ENCODE measurements around the gene UNC5C.

UNC5C gene

GRCh38 chr4:95267081-95267480 is 281.7 kb downstream of the UNC5C start:
- no peak for DNase-seq (ENCODE audit: low spot score)

GRCh38 chr4:95265814-95266740 is 282.7 kb downstream of the UNC5C start:
- no peak for DNase-seq (ENCODE audit: low spot score)

- no peak for DNase-seq (ENCODE audit: low spot score)
Observed at GRCh38 chr4:95264843-95265242, 283.9 kb downstream of the UNC5C start.

GRCh38 chr4:95263960-95264359 is 284.8 kb downstream of the UNC5C start:
- no peak for DNase-seq (ENCODE audit: low spot score)

- no peak for DNase-seq (ENCODE audit: low spot score)
Observed at GRCh38 chr4:95263391-95263790, 285.4 kb downstream of the UNC5C start.

GRCh38 chr4:95256108-95256835 is 292.5 kb downstream of the UNC5C start:
- no peak for DNase-seq (ENCODE audit: low spot score)

GRCh38 chr4:95255396-95256107 is 293.2 kb downstream of the UNC5C start:
- DNase-seq (ENCODE audit: low spot score), result peak; percentile 58

GRCh38 chr4:95251568-95251967 is 297.2 kb downstream of the UNC5C start:
- DNase-seq (ENCODE audit: low spot score), result no peak

GRCh38 chr4:95250544-95251137 is 298.1 kb downstream of the UNC5C start:
- DNase-seq (ENCODE audit: low spot score), result peak; percentile 75

- DNase-seq (ENCODE audit: low spot score), result no peak
Observed at GRCh38 chr4:95249426-95250021, 299.2 kb downstream of the UNC5C start.

GRCh38 chr4:95248720-95249425 is 299.9 kb downstream of the UNC5C start:
- no peak for DNase-seq (ENCODE audit: low spot score)

- DNase-seq (ENCODE audit: low spot score), result no peak
Observed at GRCh38 chr4:95243892-95244291, 304.9 kb downstream of the UNC5C start.

GRCh38 chr4:95238554-95238953 is 310.2 kb downstream of the UNC5C start:
- no peak for DNase-seq (ENCODE audit: low spot score)

- DNase-seq (ENCODE audit: low spot score), result no peak
Observed at GRCh38 chr4:95232358-95233156, 316.2 kb downstream of the UNC5C start.

- no peak for DNase-seq (ENCODE audit: low spot score)
Observed at GRCh38 chr4:95231681-95232080, 317.1 kb downstream of the UNC5C start.

- no peak for DNase-seq (ENCODE audit: low spot score)
Observed at GRCh38 chr4:95225849-95226248, 322.9 kb downstream of the UNC5C start.

- DNase-seq (ENCODE audit: low spot score), result no peak
Observed at GRCh38 chr4:95224402-95224801, 324.4 kb downstream of the UNC5C start.

GRCh38 chr4:95220205-95221175 is 328.3 kb downstream of the UNC5C start:
- DNase-seq (ENCODE audit: low spot score), result peak; percentile 27

- DNase-seq (ENCODE audit: low spot score), result no peak
Observed at GRCh38 chr4:95219109-95219508, 329.7 kb downstream of the UNC5C start.

Measured in COLO829 (cell line).